ENCODE measurements around the gene HSPA5.
"Not testable (repeated sequence)": the region's sequence is repeated elsewhere in the genome, so short reads cannot be mapped to it uniquely, and the experiment has no call there.

HSPA5 gene

DNA sequence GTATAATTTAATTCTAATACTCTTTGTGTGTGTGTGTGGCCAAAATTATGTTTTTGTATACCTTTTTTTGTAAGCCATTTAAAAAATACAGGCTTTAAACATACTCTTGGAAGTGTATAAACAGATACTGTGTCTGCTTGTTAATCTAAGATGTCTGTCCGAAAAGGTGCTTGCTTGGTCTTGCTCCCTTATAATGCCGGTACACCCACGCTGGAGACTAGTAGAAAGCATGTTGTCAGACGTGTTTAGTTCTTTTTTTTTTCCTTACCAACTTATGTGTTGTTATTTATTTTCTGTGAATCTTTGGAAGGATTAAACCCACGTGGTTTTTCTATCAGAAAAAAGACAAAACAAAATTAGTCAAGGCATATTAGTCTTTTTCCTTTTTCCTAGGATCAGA lies 29.9 kb upstream of the HSPA5 start:
- no peak overlapping the region for H3K27ac ChIP-seq
- no peak for TF ChIP-seq ZFX (IDR thresholded peaks at IDR 0.05; ENCODE audit: borderline replicate concordance)
- TF ChIP-seq, protein P1, sequence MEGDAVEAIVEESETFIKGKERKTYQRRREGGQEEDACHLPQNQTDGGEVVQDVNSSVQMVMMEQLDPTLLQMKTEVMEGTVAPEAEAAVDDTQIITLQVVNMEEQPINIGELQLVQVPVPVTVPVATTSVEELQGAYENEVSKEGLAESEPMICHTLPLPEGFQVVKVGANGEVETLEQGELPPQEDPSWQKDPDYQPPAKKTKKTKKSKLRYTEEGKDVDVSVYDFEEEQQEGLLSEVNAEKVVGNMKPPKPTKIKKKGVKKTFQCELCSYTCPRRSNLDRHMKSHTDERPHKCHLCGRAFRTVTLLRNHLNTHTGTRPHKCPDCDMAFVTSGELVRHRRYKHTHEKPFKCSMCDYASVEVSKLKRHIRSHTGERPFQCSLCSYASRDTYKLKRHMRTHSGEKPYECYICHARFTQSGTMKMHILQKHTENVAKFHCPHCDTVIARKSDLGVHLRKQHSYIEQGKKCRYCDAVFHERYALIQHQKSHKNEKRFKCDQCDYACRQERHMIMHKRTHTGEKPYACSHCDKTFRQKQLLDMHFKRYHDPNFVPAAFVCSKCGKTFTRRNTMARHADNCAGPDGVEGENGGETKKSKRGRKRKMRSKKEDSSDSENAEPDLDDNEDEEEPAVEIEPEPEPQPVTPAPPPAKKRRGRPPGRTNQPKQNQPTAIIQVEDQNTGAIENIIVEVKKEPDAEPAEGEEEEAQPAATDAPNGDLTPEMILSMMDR (IDR thresholded peaks at IDR 0.05) = no peak

GRCh38 chr9:125269014-125269397 lies 27.9 kb upstream of the HSPA5 start:
- no peak overlapping the region for H3K27ac ChIP-seq
- TF ChIP-seq ZFX (IDR thresholded peaks at IDR 0.05; ENCODE audit: borderline replicate concordance) = no peak
- TF ChIP-seq, protein P1 (IDR thresholded peaks at IDR 0.05) = no peak

DNA sequence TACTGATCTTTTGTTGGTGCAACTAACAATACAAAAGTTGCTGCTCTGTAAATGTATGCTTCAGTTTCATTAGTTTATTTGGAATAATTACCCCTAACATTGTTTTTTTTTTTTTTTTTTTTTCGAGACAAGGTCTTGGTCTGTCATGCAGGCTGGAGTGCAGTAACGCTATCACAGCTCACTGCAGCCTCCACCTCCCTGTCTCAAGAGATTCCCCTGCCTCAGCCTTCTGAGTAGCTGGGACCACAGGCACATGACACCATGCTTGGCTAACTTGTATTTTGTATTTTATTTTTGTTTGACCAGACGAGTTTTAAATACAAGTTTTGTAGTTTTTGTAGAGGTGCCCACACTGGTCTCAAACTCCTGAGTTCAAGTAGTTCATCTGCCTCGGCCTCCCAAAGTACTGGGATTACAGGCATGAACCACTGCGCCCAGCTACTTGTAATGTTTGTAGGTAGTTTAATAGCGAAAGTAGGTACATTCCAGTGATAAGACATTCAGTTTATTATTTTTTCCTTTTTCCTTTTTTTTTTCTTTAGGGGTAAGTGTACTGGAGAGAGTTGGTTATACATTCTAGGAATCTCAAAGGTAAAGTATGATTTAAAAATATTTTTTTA lies 27.4 kb upstream of the HSPA5 start:
- no peak for TF ChIP-seq ZFX (IDR thresholded peaks at IDR 0.05; ENCODE audit: borderline replicate concordance)
- TF ChIP-seq, protein P1 (IDR thresholded peaks at IDR 0.05) = no peak
- no peak overlapping the region for H3K27ac ChIP-seq

GRCh38 chr9:125264068-125264467 lies 22.9 kb upstream of the HSPA5 start:
- not testable (repeated sequence) for H3K27ac ChIP-seq

- TF ChIP-seq ZFX (IDR thresholded peaks at IDR 0.05; ENCODE audit: borderline replicate concordance) = no peak
- TF ChIP-seq, protein P1 (IDR thresholded peaks at IDR 0.05) = no peak
- peak overlapping the region; percentile 77 for H3K27ac ChIP-seq
Observed at GRCh38 chr9:125262294-125262991, 21.3 kb upstream of the HSPA5 start.

GRCh38 chr9:125261501-125262293 lies 20.6 kb upstream of the HSPA5 start, which contains the start of gene GAPVD1:
TSS of gene GAPVD1 (plus strand) at chr9:125261826. CDS start at chr9:125298922, 37,096 bp downstream.
- peak within 1 kb of the TSS; percentile 77 for H3K27ac ChIP-seq
- TF ChIP-seq, protein P1 (IDR thresholded peaks at IDR 0.05) = peak; percentile 71
- no peak for TF ChIP-seq ZFX (IDR thresholded peaks at IDR 0.05; ENCODE audit: borderline replicate concordance)

DNA sequence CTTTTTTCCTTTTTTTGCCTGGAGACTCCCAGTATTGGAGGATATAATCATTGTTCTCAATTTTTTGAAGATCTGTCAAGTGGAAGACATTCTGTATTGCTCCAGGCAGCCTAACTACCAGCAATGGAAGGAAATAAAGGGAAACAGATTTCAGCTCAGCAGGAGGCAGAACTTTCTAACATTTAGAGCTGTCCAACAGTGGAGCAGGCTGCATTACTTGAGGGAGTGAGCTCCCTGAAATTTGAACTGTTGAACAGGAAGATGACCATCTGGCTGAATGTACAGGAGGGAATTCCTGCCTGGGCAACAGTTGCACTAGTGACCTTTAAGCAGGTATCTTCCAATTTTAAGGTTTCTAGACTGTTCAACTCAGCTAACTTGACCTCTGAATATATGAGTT lies 19.4 kb upstream of the HSPA5 start:
- no peak overlapping the region for H3K27ac ChIP-seq
- TF ChIP-seq, protein P1 (IDR thresholded peaks at IDR 0.05) = no peak
- TF ChIP-seq ZFX (IDR thresholded peaks at IDR 0.05; ENCODE audit: borderline replicate concordance) = no peak

Measured in 22Rv1 (cell line).